D341Med (cell line): Measurements from ENCODE around the gene CLPTM1L.
"Not testable (repeated sequence)": the region's sequence is repeated elsewhere in the genome, so short reads cannot be mapped to it uniquely, and the experiment has no call there.

Experiments used
- DNase-seq: peaks from one replicate; pipeline ENCODE4 v3.0.0; 2012; ENCODE audit warnings: low spot score

The CLPTM1L gene

DNA sequence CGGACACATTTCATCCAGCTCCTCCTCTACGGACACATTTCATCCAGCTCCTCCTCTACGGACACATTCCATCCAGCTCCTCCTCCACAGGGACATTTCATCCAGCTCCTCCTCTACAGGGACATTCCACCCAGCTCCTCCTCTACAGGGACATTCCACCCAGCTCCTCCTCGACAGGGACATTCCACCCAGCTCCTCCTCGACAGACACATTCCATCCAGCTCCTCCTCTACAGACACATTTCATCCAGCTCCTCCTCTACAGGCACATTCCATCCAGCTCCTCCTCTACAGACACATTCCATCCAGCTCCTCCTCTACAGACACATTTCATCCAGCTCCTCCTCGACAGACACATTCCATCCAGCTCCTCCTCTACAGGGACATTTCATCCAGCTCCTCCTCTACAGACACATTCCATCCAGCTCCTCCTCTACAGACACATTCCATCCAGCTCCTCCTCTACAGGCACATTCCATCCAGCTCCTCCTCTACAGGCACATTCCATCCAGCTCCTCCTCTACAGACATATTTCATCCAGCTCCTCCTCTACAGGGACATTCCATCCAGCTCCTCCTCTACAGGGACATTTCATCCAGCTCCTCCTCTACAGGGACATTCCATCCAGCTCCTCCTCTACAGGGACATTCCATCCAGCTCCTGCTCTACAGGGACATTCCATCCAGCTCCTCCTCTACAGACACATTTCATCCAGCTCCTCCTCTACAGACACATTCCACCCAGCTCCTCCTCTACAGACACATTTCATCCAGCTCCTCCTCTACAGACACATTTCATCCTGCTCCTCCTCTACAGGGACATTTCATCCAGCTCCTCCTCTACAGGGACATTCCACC, 17.8 kb downstream of the CLPTM1L start:
- not testable (repeated sequence) for DNase-seq

GRCh38 chr5:1326532-1326875, 18.4 kb downstream of the CLPTM1L start:
- DNase-seq: not testable (repeated sequence)

GRCh38 chr5:1325870-1326531, 18.9 kb downstream of the CLPTM1L start:
- DNase-seq: no peak

- DNase-seq: no peak
Observed at GRCh38 chr5:1325191-1325741, 19.6 kb downstream of the CLPTM1L start.

- no peak for DNase-seq
Observed at GRCh38 chr5:1324719-1325190, 20.1 kb downstream of the CLPTM1L start.

GRCh38 chr5:1324301-1324700, 20.6 kb downstream of the CLPTM1L start:
- no peak for DNase-seq

DNA sequence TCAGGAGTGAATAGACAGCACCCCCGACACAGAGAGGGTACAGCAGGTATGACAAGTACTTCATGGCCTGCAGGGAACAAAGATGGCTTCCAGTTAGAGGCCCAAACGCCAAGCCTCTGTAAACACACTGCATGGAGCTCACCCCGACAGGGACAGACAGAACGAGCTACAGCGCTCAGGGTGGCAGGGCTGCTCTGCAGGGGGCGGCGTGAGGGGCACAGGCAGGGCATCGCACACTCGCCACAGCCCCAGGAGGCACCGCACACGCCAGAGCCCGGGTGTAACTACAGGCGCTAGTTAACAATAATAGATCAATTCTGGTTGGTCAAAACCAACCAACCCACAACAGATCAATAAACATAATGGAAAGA, 21.1 kb downstream of the CLPTM1L start:
- DNase-seq: no peak

- no peak for DNase-seq
Observed at GRCh38 chr5:1322955-1323802, 21.7 kb downstream of the CLPTM1L start.

DNA sequence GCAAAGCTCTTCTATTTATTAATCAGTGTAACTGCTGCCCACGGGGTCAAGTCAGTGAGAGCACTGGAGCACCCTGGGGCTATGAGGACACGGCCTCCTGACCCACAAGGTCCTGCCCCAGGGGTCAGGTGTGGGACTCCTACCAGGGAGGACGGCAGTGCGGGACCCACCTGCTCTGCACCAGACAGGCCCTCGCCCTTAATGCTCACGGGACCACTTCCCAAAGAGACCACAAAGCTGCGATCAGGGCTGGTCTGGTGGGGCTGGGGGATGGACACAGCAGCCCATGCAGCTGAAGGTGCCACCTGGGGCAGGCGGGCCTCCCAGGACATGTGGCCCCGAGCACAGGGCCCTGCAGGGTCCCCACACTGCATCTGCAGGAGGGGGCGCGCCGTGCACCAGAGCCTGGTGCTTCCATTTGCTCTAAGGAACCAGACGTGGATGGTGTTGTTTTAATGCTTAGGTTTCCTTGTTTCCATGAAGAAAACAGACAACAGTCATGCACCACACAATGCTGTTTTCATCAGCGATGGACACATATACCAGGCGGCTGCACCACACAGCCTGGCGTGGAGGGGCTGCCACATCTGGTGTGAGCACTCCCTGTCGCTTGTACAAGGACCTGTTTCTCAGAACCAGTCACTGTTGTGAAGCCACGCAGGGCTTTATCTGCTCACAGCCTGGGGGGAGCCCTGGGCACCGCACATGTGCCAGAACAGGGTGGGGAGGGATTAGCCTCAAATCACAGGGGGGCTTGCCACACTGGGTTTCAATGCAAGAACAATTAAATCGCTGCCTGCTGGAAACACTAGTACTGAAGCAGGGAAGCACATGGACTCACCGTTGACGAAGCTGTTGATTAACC, 22.6 kb downstream of the CLPTM1L start:
- no peak for DNase-seq

DNA sequence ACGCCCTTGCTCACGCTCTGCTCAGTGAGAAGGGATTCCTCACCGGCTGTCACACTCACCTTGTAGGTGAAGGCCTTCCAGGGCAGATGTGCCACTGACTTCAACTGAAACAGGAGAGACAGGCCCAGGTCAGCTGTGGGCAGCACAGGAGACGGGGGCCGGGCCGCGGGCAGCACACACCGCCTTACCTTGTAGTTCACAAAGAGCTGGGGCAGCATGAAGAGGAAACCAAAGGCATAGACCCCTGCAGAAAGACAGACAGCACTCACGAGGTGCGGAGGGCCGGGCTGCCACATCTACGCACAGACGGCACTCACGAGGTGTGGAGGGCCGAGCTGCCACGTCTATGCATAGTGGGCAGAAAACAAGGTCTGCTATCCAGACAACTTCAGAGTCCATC, 23.3 kb downstream of the CLPTM1L start:
- no peak for DNase-seq

DNA sequence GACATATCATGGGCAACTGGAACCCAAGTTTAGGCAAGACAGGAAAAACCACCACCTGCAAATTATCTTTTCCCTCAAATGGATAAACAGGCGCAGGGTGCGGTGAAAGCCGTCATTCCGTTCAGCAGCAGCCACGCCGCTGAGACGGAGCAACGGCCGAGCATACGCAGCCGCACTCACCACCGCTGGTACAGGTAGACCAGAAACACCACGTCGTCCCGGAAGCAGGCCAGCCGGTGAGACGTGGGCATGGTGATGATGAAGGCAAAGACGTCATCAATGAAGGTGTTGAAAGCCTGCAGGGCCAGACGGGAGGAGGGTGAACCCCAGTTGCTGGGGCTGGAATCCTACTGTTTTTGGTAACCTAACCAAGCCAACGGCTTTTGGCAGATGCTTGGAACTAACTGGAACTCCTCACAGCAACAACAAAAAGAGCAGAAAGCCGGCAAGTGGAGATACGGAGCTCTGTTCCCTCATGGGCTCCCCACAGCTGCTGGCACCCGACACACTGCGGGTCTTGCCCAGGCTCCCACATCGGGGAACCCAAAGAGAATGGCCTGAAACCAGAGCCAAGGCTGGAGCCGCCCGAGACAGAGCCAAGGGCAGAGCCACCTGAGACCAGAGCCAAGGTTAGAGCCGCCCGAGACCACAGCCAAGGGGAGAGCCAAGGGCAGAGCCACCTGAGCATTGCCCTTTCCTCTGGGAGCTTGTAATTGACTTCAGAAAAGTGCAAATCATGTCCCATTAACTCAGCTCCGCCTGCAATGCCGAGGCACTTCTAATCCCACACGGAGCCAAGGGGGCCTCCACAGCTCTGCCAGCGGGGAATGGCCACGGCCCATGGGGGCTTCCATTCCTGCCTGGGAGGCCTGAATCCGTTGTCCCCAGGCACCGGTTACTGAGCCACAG, 24.2 kb downstream of the CLPTM1L start:
- DNase-seq: no peak

DNA sequence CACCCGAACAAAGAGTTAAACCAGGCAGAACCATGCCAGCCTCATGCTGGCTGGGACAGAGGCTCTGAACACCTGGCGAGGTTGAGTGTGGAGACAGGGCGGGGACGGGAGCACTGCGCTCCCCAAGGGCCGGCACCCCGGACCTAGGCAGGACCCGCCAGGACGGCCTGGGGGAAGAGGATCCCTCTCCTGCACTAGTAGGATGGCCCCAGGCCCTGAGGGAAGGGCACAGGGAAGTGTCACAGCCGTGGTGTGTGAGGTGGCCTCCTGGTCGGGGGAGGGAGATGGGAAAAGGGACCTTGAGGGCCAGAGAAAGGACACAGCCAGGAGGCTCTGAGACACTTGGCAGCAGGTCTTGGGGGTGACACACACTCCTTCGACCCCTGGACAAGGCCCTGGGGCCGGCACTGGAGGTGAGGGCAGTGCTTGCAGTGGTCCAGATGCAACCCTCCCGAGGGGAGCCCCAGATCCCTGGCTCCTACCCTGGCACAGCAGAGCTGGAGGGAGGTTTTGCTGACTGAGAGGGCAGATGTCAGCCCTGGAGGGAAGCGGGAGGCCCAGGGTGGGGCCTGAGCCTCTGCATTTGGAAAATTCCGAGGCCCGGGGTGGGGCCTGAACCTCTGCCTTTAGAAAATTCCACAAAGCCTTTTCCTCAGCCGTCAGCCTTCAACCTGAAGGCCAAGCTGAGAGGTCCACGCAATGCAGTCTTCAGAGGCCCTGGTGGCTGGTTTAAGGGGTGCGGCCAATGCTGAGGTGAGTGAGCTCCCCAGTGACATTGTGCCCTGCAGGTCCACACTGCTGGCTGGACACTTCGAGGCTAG, 25.3 kb downstream of the CLPTM1L start:
- DNase-seq: no peak

DNA sequence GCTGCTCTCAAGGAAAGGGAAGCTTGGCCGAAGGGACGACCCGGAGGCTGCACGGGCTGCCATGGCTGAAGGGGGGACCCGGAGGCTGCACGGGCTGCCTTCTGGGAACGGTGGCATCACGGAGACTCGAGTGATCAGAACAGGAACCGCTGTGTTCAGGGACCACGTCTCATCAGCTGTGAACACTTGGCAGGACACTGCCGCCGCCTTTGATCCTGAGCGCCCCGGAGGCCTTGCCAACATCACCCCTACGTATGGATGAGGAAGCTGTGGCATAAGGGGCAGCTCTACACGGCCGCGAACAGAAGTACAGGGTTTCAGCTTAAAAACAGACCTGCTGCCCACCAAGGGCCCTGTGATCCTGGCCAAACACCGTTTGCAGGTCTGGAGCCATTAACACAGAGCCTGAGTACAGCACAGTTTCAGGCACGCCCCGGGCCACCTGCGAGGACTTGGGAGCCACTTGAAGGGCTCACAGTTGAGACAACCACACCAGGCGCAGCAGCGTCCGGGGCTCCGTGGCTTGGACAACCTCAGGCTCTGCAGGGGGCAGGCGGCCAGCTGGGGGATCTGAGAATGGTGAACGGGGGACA, 26.1 kb downstream of the CLPTM1L start:
- DNase-seq: no peak

DNA sequence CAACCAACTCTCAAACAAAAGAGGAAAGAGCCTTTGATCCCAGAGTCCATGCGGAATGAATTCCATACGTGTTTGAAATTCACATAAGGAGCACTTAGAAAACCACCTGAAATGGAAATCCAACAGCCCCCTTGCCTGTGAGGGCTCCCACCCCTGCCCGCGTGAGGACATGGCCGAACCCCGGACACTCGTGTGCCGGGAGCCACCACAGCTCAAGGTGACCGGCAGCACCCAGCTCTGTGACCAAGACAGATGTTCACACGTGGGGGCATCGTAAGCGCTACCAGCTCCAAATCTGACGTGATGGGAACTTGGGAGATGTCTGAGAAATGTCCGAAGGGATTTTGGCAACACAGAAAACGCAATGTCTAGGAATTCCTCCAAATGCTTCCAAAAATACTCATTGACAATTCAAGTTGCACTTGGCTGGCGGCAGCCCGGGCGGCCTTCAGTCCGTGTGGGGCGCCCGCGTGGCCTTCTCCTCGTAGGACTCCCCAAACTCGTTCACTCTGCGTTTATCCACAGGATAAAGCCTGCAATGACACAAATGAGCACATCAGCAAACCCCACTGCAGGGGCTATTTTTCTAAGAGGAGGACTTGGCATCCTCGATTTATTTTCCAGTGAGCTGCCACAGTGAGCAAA, 26.9 kb downstream of the CLPTM1L start:
- no peak for DNase-seq

GRCh38 chr5:1316588-1317340, 28.1 kb downstream of the CLPTM1L start:
- no peak for DNase-seq

GRCh38 chr5:1315709-1316587, 29.0 kb downstream of the CLPTM1L start:
- DNase-seq: no peak
